ENCODE results near the gene TENM4.

Gene TENM4

DNA sequence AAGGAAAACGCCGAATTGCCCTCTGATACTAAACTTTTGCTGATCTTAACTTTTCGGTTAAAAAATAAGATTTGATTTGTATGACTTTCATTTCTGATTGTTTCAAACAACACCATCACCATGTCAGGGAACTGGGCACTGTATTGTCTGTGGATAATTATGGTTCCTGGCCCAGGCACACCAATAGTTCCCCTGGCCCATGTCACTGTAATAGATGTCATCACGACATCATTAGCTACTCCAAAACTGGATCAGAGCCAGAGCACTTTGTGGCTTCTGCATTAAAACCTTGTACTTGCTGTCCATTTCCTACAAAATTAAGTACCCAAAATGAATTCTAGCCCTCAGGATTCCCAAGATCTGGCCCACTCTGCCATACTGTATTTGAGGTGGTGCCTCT, 746.7 kb downstream of the TENM4 start:
- TF ChIP-seq, protein P1, sequence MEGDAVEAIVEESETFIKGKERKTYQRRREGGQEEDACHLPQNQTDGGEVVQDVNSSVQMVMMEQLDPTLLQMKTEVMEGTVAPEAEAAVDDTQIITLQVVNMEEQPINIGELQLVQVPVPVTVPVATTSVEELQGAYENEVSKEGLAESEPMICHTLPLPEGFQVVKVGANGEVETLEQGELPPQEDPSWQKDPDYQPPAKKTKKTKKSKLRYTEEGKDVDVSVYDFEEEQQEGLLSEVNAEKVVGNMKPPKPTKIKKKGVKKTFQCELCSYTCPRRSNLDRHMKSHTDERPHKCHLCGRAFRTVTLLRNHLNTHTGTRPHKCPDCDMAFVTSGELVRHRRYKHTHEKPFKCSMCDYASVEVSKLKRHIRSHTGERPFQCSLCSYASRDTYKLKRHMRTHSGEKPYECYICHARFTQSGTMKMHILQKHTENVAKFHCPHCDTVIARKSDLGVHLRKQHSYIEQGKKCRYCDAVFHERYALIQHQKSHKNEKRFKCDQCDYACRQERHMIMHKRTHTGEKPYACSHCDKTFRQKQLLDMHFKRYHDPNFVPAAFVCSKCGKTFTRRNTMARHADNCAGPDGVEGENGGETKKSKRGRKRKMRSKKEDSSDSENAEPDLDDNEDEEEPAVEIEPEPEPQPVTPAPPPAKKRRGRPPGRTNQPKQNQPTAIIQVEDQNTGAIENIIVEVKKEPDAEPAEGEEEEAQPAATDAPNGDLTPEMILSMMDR (conservative IDR thresholded peaks at IDR 0.05; ENCODE audit: low read depth, low read length) = no peak
- no peak for DNase-seq (ENCODE audit: low read depth)
- H3K4me3 ChIP-seq (ENCODE audit: low read depth, low read length) = no peak overlapping the region

DNA sequence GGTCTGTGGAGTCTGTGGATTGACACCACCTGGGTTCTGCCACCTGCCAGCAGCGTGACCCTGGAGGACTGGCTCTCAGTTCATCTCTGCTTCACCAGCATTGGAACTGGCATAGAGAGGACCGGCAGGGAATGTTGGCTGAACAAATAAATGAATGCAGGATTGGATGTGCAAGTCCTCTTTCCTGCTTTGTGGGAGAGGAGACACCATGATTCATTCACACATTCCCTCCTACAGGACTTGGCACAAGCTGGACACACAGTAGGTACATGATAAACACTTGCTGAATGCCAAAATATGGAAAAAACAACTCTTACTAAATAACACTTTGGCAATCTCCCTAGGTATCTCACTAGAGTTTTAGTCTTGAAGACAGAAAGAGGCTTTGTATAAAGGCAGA, 749.6 kb downstream of the TENM4 start:
- TF ChIP-seq, protein P1 (conservative IDR thresholded peaks at IDR 0.05; ENCODE audit: low read depth, low read length) = no peak
- no peak overlapping the region for H3K4me3 ChIP-seq (ENCODE audit: low read depth, low read length)

DNA sequence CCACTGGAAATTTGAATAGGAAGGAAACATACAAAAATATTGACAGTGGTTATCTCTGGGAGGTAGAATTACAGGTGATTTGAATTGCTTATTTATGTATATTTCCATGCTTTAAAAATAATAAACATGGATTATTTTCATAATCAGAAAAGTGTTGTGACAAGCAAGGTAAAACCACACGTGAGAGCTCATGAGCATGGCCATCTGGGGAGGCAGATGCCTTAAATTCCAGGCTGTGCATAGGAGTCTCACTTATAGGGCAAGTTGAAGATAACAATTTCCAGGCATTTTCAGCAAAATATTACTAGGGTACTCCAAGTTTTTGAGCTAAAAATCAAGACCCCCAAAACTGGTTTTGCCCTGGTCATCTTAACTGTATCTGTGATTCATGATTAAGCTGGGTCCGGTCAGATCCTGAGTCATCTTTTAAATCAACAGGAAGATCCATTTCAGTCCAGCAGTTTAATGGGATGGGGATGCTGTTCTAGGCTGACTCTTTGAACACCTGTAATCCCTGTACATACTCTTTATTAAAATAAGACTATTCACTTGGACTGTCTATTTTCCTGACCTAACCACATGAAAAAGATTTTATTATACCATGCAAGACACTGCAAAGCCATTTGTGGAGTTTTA, 750.4 kb downstream of the TENM4 start:
- no peak for DNase-seq (ENCODE audit: low read depth)
- TF ChIP-seq, protein P1 (conservative IDR thresholded peaks at IDR 0.05; ENCODE audit: low read depth, low read length) = no peak
- no peak overlapping the region for H3K4me3 ChIP-seq (ENCODE audit: low read depth, low read length)

More for the DNA sequence above, 749.6 kb downstream of the TENM4 start:
- no peak for DNase-seq (ENCODE audit: low read depth)

DNA sequence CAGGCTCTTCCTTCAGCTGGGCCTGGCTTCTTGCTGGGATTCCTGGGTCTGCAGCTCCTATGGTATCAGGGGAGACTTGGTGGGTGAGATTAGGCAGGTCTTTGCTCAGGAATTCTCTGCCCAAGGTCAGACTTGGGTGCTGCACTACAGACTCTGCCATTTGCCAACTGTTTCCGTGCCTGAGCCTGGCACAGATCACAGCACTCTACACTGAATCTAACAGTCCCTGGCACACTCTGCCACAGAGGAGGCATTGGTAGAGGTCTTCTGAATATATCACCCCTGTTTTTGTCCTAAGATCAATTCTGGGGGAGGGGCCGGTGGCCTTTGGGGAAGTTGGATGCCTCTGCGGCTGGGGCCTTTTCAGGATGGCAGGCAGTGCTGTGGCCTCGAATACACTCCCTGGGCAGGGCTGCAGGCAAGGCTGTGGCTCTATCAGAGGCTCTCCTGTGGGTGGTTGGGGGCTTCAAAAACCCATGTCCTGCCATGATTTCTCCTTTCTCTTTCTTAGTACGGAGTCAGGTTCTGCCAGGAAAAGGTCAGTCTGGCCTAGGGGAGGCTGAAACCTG, 751.2 kb downstream of the TENM4 start:
- TF ChIP-seq, protein P1 (conservative IDR thresholded peaks at IDR 0.05; ENCODE audit: low read depth, low read length) = no peak
- no peak for DNase-seq (ENCODE audit: low read depth)
- H3K4me3 ChIP-seq (ENCODE audit: low read depth, low read length) = no peak overlapping the region

DNA sequence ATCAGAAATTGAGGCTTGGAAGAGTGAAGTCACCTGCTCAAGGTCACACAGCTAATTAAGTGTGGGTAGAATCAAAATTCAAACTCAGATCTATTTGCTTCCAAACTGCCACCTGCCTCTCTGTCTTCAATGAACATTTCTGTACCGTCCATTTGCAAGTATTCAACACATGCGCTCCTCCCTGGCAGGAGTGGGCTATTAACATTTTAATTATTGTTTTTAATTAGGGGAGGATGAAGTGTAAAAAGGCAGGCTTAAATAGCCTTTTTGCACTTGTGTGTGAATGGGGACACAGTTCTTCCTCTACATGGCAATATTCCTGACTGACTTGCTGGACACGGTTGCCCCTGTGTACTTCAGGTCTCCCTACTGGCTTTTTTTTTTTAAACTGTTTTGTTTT, 751.7 kb downstream of the TENM4 start:
- DNase-seq (ENCODE audit: low read depth) = no peak
- H3K4me3 ChIP-seq (ENCODE audit: low read depth, low read length) = no peak overlapping the region
- TF ChIP-seq, protein P1 (conservative IDR thresholded peaks at IDR 0.05; ENCODE audit: low read depth, low read length) = no peak

DNA sequence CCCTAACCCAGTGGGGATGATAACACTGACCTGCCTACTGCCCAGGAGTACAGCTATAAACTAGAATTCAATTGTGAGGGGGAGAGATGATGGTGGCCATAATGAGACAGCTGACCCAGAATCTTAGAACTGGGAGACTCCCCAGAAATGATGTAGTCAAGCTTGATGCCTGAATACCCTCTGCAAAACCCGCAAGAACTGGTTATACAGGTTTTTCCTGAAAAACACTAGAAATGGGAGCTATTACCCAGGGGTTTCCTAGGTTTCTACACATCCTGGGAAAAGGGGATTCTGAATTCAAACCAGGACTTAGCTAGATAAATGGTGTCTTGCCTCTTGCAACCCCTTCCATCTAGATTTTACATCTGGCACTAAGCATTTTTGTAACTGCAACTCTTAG, 752.4 kb downstream of the TENM4 start:
- H3K4me3 ChIP-seq (ENCODE audit: low read depth, low read length) = no peak overlapping the region
- TF ChIP-seq, protein P1 (conservative IDR thresholded peaks at IDR 0.05; ENCODE audit: low read depth, low read length) = no peak
- DNase-seq (ENCODE audit: low read depth) = no peak

DNA sequence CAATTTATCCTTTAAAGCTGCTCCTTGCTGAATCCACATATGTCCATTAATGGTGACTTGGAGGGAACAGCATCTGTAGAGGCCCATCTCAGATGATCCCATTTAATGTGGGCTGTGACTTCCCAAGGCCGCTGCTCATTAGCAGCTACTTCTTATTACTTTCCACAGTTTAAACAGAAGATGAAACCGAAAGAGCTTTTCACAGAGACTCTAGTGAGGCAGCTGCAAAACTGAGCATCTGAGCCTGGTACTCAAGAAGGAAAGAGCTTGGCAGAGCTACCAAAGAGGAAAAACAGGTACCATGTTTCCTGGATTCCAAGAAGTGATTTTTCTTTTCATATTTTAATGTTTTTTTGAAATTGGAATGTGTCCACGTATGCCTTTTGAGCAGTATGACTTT, 755.7 kb downstream of the TENM4 start:
- no peak for DNase-seq (ENCODE audit: low read depth)
- TF ChIP-seq, protein P1 (conservative IDR thresholded peaks at IDR 0.05; ENCODE audit: low read depth, low read length) = no peak
- H3K4me3 ChIP-seq (ENCODE audit: low read depth, low read length) = no peak overlapping the region

Measured in choroid plexus epithelial cell (primary cell).